Right cardiac atrium (tissue), 5 donors: Measurements from ENCODE around the gene MYO5B. TPM values are rescaled to one million over a fixed set of nuclear protein-coding genes. Genes with fewer than 3 reads are reported as not detected.

Source experiments
- ATAC-seq, 2 donors: fragments of 200-7000 bp; cut with Tn5 transposase; one replicate each; pipeline versions ENCODE4 v1.8.0 to v1.9.1; 2020; ENCODE audit warnings: moderate library complexity in 2 of 2, mild to moderate bottlenecking in 1 of 2
- DNase-seq, 3 donors: peaks; one replicate each; pipeline ENCODE4 v3.0.0-alpha.2; 2020
- H3K27ac ChIP-seq: one replicate; pipeline ENCODE4 v1.5.1; 2013; ENCODE audit warnings: mild to moderate bottlenecking, low read length, control low read depth, moderate library complexity
- H3K27me3 ChIP-seq: one replicate; pipeline ENCODE4 v1.6.1; 2013; ENCODE audit not compliant: control insufficient read depth, insufficient read depth
- H3K4me1 ChIP-seq: one replicate; pipeline ENCODE4 v1.6.1; 2013; ENCODE audit warnings: low read length; ENCODE audit not compliant: control insufficient read depth, insufficient read depth
- H3K4me3 ChIP-seq: one replicate; pipeline ENCODE4 v1.5.1; 2013; ENCODE audit warnings: low read length, control low read depth
- H3K9me3 ChIP-seq: one replicate; pipeline ENCODE4 v1.6.1; 2013; ENCODE audit warnings: low read length; ENCODE audit not compliant: control insufficient read depth
- WGBS: extraction: QIAGEN DNeasy Blood & Tissue Kit; methylation state at CpG from one replicate; pipeline ENCODE4 v1.1.7; 2013; 5-methylcytosine and 5-hydroxymethylcytosine counted together
- intact Hi-C, 4 donors: fragments of 100-400 bp; cut with DNase I; formaldehyde crosslinking; loops; one replicate each; pipeline versions ENCODE4 v1.11.0 to v1.14.0; 2022 to 2023
- polyA plus RNA-seq: library from polyadenylated mRNA; stranded (reverse); fragments of 200-250 nt; gene quantifications from one replicate; pipeline ENCODE4 v1.2.3, GENCODE V29; 2013
- total RNA-seq, 4 donors: library from RNA; stranded (reverse); fragmentation: NEBNext Ultra II Directional; extraction: Animal tissue kit (Norgen Biotek cat#: 25700); gene quantifications; one replicate each; pipeline ENCODE4 v1.2.1, GENCODE V29; 2021
- donor health status: healthy with polysubstance abuse.
- donor health status: DM: no; HTN: yes; CAD: no.
- donor health status: DM: no; HTN: no; CAD: no.
- donor health status: DM: no; HTN: yes; CAD: no; lungs with severe emphysema.
- donor health status: DM: yes; HTN: yes; CAD: no.

The MYO5B gene
- total and polyA plus RNA-seq, 5 donors: 1.4 to 4.5 (median 3.1) TPM

GRCh38 chr18:50008306-50008705, 186.6 kb downstream of the MYO5B start:
- intact Hi-C loops: loop anchor here in 1 of 4 donors (10.0 kb wide), 1 partner anchor 346 kb away; no protein-coding TSS in a partner anchor
- WGBS: 71% methylated on average over 3 of the region's 3 CpGs
- ATAC-seq: no peak
- DNase-seq: no peak
- H3K9me3 ChIP-seq: no peaks in the 10 kb centered on the region
- no peak overlapping the region for H3K4me3 ChIP-seq
- no peaks in the 10 kb centered on the region for H3K27me3 ChIP-seq
- H3K4me1 ChIP-seq: no peaks in the 10 kb centered on the region
- H3K27ac ChIP-seq: no peak overlapping the region

DNA sequence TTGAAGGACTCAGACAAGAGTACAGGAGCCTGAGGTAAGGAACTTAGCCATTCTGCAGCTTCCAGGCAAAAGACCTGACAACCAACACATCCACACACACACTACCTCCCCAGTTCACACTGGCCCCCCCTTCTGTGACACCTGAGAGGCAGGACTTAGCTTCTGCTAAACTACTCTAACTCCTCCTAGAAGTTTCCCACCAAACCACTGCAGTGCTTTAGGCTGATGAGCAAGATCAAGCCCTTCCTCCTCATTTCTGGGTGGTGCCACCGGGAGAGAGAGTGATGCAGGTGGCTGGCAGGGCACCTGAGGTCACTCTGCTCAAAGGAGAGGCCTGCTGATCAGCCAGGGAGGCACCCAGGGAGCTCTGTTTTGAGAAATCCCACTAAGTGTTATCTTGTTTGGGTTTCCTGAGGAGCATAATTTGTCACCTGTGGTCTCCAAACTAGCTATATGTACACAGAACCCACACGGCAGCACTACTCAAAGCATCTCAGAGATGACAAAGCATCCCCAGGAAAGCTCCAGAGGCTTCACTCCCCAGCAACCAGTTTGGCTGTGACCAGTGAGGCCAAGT, 188.4 kb downstream of the MYO5B start:
- Histone ChIP-seq H3K4me3 (no peak overlapping the region), H3K4me1 (no peaks in the 10 kb centered on the region), H3K27ac (no peak overlapping the region), H3K9me3 (no peaks in the 10 kb centered on the region), H3K27me3 (no peaks in the 10 kb centered on the region)
- WGBS: 63% methylated on average over 2 of the region's 2 CpGs
- DNase-seq (no peak), ATAC-seq (no peak)
- intact Hi-C loops: loop anchor here in 1 of 4 donors (10.0 kb wide), 1 partner anchor 348 kb away; no protein-coding TSS in a partner anchor

GRCh38 chr18:50004013-50004412, 190.9 kb downstream of the MYO5B start:
- DNase-seq: no peak
- no peak overlapping the region for H3K27ac ChIP-seq
- intact Hi-C loops: loop anchor here in 1 of 4 donors (10.0 kb wide), 1 partner anchor 351 kb away; no protein-coding TSS in a partner anchor
- 58% methylated on average over 4 of the region's 4 CpGs for WGBS
- no peaks in the 10 kb centered on the region for H3K4me1 ChIP-seq
- no peaks in the 10 kb centered on the region for H3K9me3 ChIP-seq
- no peak overlapping the region for H3K4me3 ChIP-seq
- ATAC-seq: no peak
- H3K27me3 ChIP-seq: no peaks in the 10 kb centered on the region

DNA sequence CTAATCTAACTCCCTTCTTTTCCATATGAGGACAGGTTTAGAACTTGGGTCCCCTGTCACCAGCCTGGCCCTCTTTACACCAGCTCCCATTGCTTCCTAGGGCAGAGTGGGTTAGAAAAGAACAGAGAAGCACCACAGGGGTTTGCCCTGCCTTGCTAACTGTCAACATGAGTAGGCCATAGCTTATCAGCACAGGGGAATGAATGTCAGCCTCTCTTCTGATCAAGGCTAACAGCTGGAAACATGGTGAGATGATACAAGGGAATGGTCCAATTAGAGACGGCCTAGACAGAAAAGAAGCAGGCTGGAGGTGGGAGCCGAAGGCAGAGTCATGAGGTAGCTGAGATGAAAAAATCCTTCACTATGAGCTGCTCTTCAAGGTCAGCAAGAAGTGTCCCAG, 192.2 kb downstream of the MYO5B start:
- H3K27ac ChIP-seq: no peak overlapping the region
- no peaks in the 10 kb centered on the region for H3K27me3 ChIP-seq
- no peaks in the 10 kb centered on the region for H3K9me3 ChIP-seq
- H3K4me3 ChIP-seq: no peak overlapping the region
- DNase-seq (no peak), ATAC-seq (no peak)
- H3K4me1 ChIP-seq: no peaks in the 10 kb centered on the region
- intact Hi-C loops: loop anchor here in 1 of 4 donors (10.0 kb wide), 1 partner anchor 352 kb away; no protein-coding TSS in a partner anchor
- 54% methylated on average over 2 of the region's 2 CpGs for WGBS

DNA sequence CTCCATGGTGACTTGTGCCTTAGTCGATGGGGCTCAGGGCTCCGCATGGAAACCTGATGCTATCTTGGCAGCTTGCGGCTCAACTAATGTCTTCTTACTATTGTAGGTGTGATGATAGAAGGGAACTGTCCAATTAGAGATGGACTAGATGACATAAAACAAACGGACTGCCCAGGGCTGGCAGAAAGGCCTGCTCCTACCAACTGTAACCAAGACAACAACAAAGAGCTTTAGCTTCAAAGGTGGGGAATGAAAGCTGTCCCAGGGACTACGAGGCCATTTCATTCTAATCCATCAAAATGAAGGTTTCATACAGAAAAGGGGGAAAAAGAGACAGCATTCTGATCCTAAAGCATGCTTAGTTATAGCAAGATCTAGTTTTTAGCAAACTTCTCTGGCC, 194.7 kb downstream of the MYO5B start:
- intact Hi-C loops: loop anchor here in 1 of 4 donors (10.0 kb wide), 1 partner anchor 355 kb away; no protein-coding TSS in a partner anchor
- no peaks in the 10 kb centered on the region for H3K4me1 ChIP-seq
- ATAC-seq (no peak), DNase-seq (no peak)
- H3K27me3 ChIP-seq: no peaks in the 10 kb centered on the region
- no peaks in the 10 kb centered on the region for H3K9me3 ChIP-seq
- 79% methylated on average over 5 of the region's 5 CpGs for WGBS
- H3K4me3 ChIP-seq: no peak overlapping the region
- no peak overlapping the region for H3K27ac ChIP-seq

GRCh38 chr18:49999128-49999527, 195.8 kb downstream of the MYO5B start:
- Histone ChIP-seq H3K27me3 (no peaks in the 10 kb centered on the region), H3K4me3 (no peak overlapping the region), H3K27ac (no peak overlapping the region), H3K9me3 (no peaks in the 10 kb centered on the region), H3K4me1 (no peaks in the 10 kb centered on the region)
- DNase-seq (no peak), ATAC-seq (no peak)
- intact Hi-C loops: loop anchor here in 1 of 4 donors (10.0 kb wide), 1 partner anchor 64 kb away; no protein-coding TSS in a partner anchor
- WGBS: 82% methylated on average over 6 of the region's 6 CpGs

DNA sequence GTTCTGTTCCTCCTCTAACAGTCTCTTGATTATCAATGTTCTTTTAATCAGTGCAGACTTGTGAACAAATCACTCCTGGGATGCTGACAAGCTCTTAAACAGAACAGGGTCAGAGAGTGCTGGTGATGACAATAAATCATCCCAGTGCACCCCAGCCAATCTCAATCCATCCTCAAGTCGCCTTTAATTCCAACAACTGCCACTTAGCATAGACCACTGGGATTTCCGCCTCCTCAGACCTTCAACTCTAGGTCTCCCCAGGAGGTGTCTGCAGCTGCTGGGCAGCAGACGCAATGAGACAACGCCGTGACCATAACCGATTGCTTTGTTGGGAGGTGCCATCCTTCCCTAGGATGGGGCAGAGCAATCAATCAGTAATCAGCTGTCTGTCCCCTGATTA, 197.4 kb downstream of the MYO5B start:
- Histone ChIP-seq H3K9me3 (no peaks in the 10 kb centered on the region), H3K27ac (no peak overlapping the region), H3K27me3 (no peaks in the 10 kb centered on the region), H3K4me3 (no peak overlapping the region), H3K4me1 (peaks cover 3% of the 10 kb centered on the region)
- ATAC-seq (peak; percentile 43 to 57), DNase-seq (no peak)
- intact Hi-C loops: loop anchor here in 1 of 4 donors (10.0 kb wide), 1 partner anchor 63 kb away; no protein-coding TSS in a partner anchor
- 24% methylated on average over 6 of the region's 6 CpGs for WGBS

DNA sequence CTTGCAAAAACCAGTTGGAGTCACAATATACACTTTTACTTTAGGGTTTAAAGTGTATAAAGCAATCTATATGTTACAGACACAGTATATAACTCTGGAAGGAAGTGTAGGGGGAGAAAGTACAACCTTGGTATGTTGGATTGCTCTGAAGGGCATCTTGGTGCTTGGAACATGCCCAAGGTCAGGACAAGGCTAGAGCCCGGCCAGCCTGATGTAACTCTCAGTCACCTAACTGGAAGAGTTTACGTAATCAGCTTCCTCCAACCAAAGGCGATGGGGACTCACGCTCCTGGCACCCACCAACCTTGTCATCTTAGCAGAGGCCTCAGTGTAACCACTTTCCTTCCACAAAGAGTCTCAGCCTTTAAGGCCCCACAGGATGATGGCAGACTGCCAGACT, 200.5 kb downstream of the MYO5B start:
- intact Hi-C loops: loop anchor here in 1 of 4 donors (10.0 kb wide), 1 partner anchor 60 kb away; no protein-coding TSS in a partner anchor
- 87% methylated on average over 4 of the region's 4 CpGs for WGBS
- DNase-seq (no peak), ATAC-seq (no peak)
- no peaks in the 10 kb centered on the region for H3K9me3 ChIP-seq
- no peak overlapping the region for H3K27ac ChIP-seq
- H3K4me3 ChIP-seq: no peak overlapping the region
- H3K27me3 ChIP-seq: no peaks in the 10 kb centered on the region
- peaks cover 5% of the 10 kb centered on the region for H3K4me1 ChIP-seq

DNA sequence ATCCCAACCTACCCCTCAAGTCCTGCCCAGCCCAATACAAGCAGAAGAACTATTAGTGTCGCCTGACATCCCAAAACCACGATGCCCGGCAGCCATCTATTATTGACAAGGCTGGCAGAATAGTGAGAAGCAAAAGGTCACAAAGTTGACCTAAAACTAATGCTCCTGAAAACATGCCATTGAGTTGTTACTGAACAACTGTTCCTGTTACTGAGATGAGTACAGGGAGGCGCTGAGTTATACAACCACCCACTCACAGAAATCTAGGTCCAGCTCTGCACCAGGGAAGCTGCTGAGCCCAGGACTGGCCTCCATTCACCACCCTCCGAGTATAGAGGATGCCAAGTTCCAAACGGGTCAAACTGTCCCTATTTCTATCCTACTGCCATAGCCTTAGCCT, 201.6 kb downstream of the MYO5B start:
- Histone ChIP-seq H3K4me3 (no peak overlapping the region), H3K27me3 (no peaks in the 10 kb centered on the region), H3K9me3 (no peaks in the 10 kb centered on the region), H3K27ac (no peak overlapping the region), H3K4me1 (peaks cover 9% of the 10 kb centered on the region)
- intact Hi-C loops: loop anchor here in 1 of 4 donors (10.0 kb wide), 1 partner anchor 58 kb away; no protein-coding TSS in a partner anchor
- no peak for DNase-seq
- WGBS: 70% methylated on average over 6 of the region's 6 CpGs
- peak; percentile 77 to 86 for ATAC-seq

DNA sequence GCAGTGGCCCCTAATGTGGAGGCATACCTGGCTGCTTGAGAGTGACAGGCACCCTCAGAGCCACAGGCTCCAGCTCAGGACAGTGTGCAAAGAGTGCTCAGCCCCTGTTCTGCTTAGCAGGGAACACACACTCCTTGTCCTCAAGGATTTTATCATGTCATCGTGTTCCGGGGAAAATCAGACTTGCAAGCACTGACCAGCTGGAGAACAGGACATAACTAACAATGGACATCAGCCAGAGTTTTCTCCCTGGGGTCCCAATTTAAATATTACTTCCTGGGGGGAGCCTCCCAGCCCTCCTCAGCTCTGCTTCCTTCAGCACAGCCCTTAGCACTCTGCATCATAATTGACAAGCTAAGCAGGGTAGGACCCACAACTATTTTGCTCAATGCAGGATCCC, 206.2 kb downstream of the MYO5B start:
- H3K27me3 ChIP-seq: no peaks in the 10 kb centered on the region
- ATAC-seq: peak; percentile 17 to 19
- H3K27ac ChIP-seq: no peak overlapping the region
- WGBS: 16% methylated on average over 2 of the region's 2 CpGs
- no peak for DNase-seq
- no peaks in the 10 kb centered on the region for H3K9me3 ChIP-seq
- H3K4me1 ChIP-seq: peaks cover 6% of the 10 kb centered on the region
- intact Hi-C loops: no loop called here
- no peak overlapping the region for H3K4me3 ChIP-seq

- ATAC-seq (no peak), DNase-seq (no peak)
- Histone ChIP-seq H3K4me1 (peaks cover 6% of the 10 kb centered on the region), H3K27ac (no peak overlapping the region), H3K9me3 (no peaks in the 10 kb centered on the region), H3K4me3 (no peak overlapping the region), H3K27me3 (no peaks in the 10 kb centered on the region)
- intact Hi-C loops: no loop called here
- WGBS: 68% methylated on average over 5 of the region's 5 CpGs
These were observed 206.8 kb downstream of the MYO5B start for GRCh38 chr18:49988101-49988500.
